ENCODE data around the gene BMPR2.
A peak's percentile ranks its signal among the peaks of the same experiment; 100 is the strongest.

DNA sequence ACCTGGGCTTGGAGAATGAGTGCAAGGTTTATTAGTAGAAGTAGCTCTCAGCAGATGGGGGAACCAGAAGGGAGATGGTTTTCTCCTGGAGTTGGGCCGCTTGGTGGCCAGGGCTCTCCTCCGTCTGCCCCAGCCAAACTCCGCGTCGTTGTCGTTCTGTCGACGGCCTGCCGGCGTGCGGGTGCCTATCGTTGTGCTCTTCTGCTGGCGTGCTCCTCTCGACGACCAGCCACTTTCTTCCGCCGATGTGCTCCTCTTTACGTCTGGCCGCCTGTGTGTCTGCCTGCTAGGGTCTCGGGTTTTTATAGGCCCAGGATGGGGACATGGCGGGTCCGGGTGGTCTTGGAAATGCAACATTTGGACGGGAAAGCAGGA, 119.1 kb downstream of the BMPR2 start:
- peak in 1 of 3 donors; percentile 45 for TF ChIP-seq POLR2AphosphoS5 (IDR thresholded peaks at IDR 0.05)
- TF ChIP-seq, protein P1, sequence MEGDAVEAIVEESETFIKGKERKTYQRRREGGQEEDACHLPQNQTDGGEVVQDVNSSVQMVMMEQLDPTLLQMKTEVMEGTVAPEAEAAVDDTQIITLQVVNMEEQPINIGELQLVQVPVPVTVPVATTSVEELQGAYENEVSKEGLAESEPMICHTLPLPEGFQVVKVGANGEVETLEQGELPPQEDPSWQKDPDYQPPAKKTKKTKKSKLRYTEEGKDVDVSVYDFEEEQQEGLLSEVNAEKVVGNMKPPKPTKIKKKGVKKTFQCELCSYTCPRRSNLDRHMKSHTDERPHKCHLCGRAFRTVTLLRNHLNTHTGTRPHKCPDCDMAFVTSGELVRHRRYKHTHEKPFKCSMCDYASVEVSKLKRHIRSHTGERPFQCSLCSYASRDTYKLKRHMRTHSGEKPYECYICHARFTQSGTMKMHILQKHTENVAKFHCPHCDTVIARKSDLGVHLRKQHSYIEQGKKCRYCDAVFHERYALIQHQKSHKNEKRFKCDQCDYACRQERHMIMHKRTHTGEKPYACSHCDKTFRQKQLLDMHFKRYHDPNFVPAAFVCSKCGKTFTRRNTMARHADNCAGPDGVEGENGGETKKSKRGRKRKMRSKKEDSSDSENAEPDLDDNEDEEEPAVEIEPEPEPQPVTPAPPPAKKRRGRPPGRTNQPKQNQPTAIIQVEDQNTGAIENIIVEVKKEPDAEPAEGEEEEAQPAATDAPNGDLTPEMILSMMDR (IDR thresholded peaks at IDR 0.05 in 8 of 11, conservative IDR thresholded peaks at IDR 0.05 in 3 of 11), result no peak
